Muscle layer of duodenum (tissue), 2 donors: ENCODE results near the gene MGST2.

Experiments used
- H3K27ac ChIP-seq: one replicate; pipeline ENCODE4 v1.7.0; 2013; ENCODE audit warnings: mild to moderate bottlenecking, low read length
- H3K27me3 ChIP-seq: one replicate; pipeline ENCODE4 v1.7.0; 2013; ENCODE audit warnings: low read depth, mild to moderate bottlenecking, control low read depth, low read length
- H3K36me3 ChIP-seq, 2 donors: one replicate each; pipeline ENCODE4 v1.7.0; 2013; ENCODE audit warnings: low read length in 2 of 2, control low read depth in 1 of 2, mild to moderate bottlenecking in 1 of 2; ENCODE audit not compliant: insufficient read depth in 2 of 2, control insufficient read depth in 1 of 2
- H3K4me1 ChIP-seq, 2 donors: one replicate each; pipeline ENCODE4 v1.7.0; 2013; ENCODE audit warnings: low read length in 2 of 2, mild to moderate bottlenecking in 2 of 2, control low read depth in 1 of 2, moderate library complexity in 1 of 2; ENCODE audit not compliant: insufficient read depth in 2 of 2, control insufficient read depth in 1 of 2
- H3K4me3 ChIP-seq, 2 donors: one replicate each; pipeline ENCODE4 v1.7.0; 2013; ENCODE audit warnings: low read length in 2 of 2, low read depth in 1 of 2, mild to moderate bottlenecking in 1 of 2
- H3K9me3 ChIP-seq, 2 donors: one replicate each; pipeline ENCODE4 v1.7.0; 2013; ENCODE audit warnings: low read length in 2 of 2, control low read depth in 1 of 2, mild to moderate bottlenecking in 1 of 2; ENCODE audit not compliant: control insufficient read depth in 1 of 2
- donor health status: healthy.

The MGST2 gene

GRCh38 chr4:139734201-139734874 is 68.7 kb downstream of the MGST2 start:
- peak overlapping the region; percentile 54 to 64 for H3K4me3 ChIP-seq
- peaks cover 0 to 6% of the 10 kb centered on the region in 2 donors for H3K36me3 ChIP-seq
- no peaks in the 10 kb centered on the region for H3K27me3 ChIP-seq
- H3K4me1 ChIP-seq, result peaks cover 3 to 5% of the 10 kb centered on the region in 2 donors
- H3K9me3 ChIP-seq, result no peaks in the 10 kb centered on the region
- H3K27ac ChIP-seq, result peak overlapping the region; percentile 80

DNA sequence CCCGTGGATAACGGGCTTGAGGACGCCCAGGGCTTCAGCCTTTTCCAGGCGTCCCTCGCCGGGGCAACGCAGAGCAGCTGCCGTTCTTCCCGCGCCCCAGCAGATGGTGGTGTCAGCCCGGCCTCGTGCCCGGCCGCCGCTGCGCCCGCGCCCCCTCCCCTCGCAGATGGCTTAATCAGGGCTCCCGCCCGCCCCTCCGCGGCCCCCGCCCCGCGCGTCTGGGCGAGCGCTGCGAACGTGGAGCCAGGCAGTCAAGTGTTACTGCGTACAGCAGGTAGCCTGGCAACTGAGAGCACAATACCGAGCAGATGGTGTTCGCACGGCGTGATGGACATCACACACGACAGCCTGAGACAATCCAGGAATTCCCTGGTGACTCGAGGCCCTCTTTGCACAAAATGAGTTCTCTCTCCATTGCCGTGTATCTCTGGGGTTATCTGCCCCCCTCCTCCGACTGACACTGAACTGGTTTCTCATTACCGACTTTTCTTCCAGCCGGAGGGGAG is 69.3 kb downstream of the MGST2 start:
- Histone ChIP-seq H3K9me3 (no peaks in the 10 kb centered on the region), H3K36me3 (peaks cover 0 to 2% of the 10 kb centered on the region in 2 donors), H3K4me1 (peaks cover 5% of the 10 kb centered on the region in 2 donors), H3K27ac (peak overlapping the region; percentile 80), H3K4me3 (peak overlapping the region; percentile 54 to 64), H3K27me3 (no peaks in the 10 kb centered on the region)

DNA sequence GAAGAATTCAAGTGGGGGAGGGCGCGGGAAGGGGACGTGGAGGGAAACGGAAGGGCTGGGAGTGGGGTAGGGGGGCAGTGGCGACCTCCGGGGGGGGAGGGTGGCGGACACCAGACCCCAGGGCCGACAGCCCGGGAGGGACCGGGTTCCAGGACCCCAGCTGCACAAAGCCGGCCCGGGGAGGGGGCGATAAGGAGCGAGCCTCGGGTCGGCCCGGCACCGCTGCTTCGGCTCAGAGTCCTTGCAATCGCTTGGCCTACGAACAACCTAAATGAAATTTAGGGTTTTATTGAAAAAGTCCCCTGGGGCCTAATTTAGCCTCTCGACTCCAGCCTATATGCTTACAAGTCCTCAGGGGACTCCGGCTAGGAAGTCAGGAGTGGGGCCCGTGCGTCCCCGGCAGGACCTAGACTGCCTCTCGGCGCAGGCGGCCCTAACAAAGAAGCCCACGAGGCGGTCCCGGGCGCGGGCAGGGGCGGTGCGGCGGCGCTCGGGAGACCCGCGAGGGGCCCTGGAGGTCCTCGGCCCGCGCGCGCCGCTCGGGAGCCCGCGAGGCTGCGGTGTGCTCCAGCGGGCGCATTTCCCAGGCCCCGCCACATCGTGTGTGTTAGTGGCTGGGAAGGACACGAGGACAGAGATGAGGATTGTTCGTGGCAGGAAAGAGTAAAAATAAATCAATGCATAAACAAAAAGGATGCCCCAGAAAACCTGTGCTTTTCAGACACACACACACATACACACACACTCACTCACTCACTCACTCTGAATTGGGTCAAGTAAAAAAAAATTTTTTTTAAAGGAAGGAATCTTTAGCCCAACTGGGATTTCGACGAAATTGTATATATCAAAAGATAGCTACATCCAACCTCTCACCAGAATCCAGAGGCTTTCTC is 70.0 kb downstream of the MGST2 start:
- H3K27me3 ChIP-seq, result no peaks in the 10 kb centered on the region
- H3K4me3 ChIP-seq, result peak overlapping the region; percentile 54 to 64
- H3K27ac ChIP-seq, result peak overlapping the region; percentile 64
- no peaks in the 10 kb centered on the region for H3K9me3 ChIP-seq
- no peaks in the 10 kb centered on the region for H3K36me3 ChIP-seq
- H3K4me1 ChIP-seq, result peaks cover 10 to 11% of the 10 kb centered on the region in 2 donors

DNA sequence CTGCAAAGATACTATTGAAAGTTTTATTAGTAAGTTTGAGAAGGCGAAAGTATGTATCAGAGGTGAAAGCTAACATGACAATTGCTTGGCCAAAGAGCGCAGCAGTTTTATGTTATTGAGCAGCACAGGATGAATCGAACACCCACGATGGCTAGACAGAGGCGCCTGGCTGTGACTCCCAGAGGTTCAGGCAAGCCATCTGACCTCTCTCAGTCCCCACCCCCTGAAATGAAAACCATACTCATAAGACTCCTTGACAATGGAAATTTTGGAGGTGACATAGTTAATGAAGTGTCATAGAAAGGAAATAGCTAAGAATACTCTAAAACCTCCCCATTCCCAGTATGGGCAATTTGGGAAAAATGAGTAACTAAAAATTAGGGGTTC is 70.6 kb downstream of the MGST2 start:
- Histone ChIP-seq H3K9me3 (no peaks in the 10 kb centered on the region), H3K4me1 (peaks cover 10 to 17% of the 10 kb centered on the region in 2 donors), H3K36me3 (no peaks in the 10 kb centered on the region), H3K27ac (no peak overlapping the region), H3K4me3 (no peak overlapping the region), H3K27me3 (no peaks in the 10 kb centered on the region)

DNA sequence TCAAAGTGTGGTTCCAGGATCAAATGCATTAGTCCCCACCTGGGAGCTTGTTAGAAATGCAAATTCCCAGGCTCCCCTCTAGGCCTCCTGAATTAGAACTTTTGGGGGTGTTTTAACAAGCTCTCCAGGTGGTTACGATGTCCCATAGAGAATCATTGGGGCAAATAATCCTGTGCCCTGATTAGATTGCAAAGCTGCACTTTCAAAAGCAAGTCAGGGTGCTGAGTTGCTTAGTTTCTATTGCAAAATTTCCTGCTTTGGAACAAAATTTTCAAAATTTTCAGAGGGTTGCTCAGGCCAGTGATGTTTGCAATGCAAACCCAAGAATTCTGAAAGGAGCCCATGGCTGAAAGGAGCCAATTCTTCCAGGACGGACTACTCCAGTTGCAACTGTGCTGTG is 71.0 kb downstream of the MGST2 start:
- no peaks in the 10 kb centered on the region for H3K9me3 ChIP-seq
- H3K36me3 ChIP-seq, result no peaks in the 10 kb centered on the region
- peaks cover 10 to 17% of the 10 kb centered on the region in 2 donors for H3K4me1 ChIP-seq
- no peak overlapping the region for H3K4me3 ChIP-seq
- no peaks in the 10 kb centered on the region for H3K27me3 ChIP-seq
- H3K27ac ChIP-seq, result no peak overlapping the region

DNA sequence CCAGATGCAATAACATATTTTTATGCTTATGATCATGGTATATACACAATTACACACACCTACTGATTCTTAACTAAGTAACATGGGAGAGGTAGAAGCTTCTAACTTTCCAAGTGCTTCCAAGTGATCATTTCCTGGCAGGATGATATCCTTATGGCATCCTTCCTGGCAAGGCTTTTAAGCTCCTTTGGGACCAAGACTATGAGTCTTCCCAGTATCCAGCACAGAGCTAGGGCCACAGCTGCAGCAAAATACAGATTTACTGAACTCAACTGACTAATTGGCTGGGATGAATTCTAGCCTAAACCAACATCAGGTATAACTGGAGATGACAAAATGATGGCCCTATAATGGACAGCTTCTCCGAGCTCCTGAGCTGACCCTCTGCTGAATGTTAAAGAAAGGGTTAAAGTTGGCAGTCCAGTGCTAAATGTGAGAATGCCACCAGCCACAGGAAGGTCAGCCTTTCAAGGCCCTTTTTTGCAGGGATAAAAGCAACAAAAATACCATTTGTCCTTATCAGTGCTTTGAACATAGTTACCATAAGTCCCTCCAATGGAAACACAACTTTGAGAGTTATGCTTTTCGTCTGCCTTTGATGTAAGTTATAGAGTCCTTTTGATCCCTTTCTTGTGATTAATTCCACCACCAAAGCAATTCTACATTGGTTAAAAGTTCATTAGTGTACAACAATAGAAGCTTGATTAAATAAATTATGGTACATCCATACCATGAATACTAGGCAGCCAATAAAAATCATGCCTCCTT is 73.4 kb downstream of the MGST2 start:
- Histone ChIP-seq H3K9me3 (no peaks in the 10 kb centered on the region), H3K4me1 (peaks cover 10 to 14% of the 10 kb centered on the region in 2 donors), H3K27ac (no peak overlapping the region), H3K4me3 (no peak overlapping the region), H3K27me3 (no peaks in the 10 kb centered on the region), H3K36me3 (no peaks in the 10 kb centered on the region)

DNA sequence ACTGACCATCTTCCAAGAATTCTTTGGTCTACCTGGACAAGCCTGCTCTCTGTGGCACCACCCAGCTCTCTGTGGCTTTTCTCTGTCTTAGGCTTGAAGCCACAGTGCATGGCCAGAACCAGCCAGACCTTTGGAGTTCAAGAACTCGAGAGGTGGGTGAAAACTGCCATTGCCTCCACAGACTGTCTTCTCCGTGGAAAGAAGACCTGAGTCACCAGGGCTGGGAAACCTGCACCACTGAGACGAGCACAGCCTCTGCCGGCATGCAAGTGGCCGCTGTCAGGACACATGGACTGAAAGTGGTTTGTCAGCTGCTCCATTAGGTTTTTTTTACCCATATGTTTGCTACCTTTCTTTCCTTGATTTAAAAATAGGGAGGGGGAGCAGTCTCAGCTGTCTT is 74.5 kb downstream of the MGST2 start:
- H3K27me3 ChIP-seq, result no peaks in the 10 kb centered on the region
- H3K27ac ChIP-seq, result peak overlapping the region; percentile 75
- H3K36me3 ChIP-seq, result no peaks in the 10 kb centered on the region
- H3K4me1 ChIP-seq, result peaks cover 10 to 14% of the 10 kb centered on the region in 2 donors
- H3K9me3 ChIP-seq, result no peaks in the 10 kb centered on the region
- no peak overlapping the region for H3K4me3 ChIP-seq

- peaks cover 10 to 14% of the 10 kb centered on the region in 2 donors for H3K4me1 ChIP-seq
- H3K9me3 ChIP-seq, result no peaks in the 10 kb centered on the region
- no peaks in the 10 kb centered on the region for H3K36me3 ChIP-seq
- no peak overlapping the region for H3K4me3 ChIP-seq
- H3K27me3 ChIP-seq, result no peaks in the 10 kb centered on the region
- peak overlapping the region; percentile 75 for H3K27ac ChIP-seq
Measured at GRCh38 chr4:139740531-139741041, 75.0 kb downstream of the MGST2 start.

GRCh38 chr4:139743027-139743426 is 77.4 kb downstream of the MGST2 start:
- Histone ChIP-seq H3K36me3 (no peaks in the 10 kb centered on the region), H3K27me3 (no peaks in the 10 kb centered on the region), H3K27ac (no peak overlapping the region), H3K9me3 (no peaks in the 10 kb centered on the region), H3K4me3 (no peak overlapping the region), H3K4me1 (peaks cover 6 to 14% of the 10 kb centered on the region in 2 donors)

DNA sequence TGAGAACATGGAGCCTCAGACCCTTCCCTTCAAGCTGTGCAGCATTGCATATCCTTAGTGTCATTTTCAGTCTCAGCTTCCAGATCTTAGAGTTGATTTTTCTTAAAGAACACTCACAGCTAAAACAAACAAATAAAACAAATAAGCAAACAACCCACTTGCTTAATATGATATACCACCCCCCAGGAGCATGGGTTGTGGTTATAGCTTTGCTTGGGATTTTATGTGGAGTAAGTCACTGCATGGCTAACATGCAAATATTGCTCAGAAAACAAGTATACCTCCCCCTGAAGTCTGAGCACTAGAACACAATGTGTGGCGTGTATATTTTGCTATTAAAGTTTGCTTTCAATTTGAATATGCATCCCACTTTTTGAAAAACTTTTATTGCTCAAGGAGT is 78.6 kb downstream of the MGST2 start:
- Histone ChIP-seq H3K27ac (no peak overlapping the region), H3K4me3 (no peak overlapping the region), H3K27me3 (no peaks in the 10 kb centered on the region), H3K4me1 (peaks cover 6 to 14% of the 10 kb centered on the region in 2 donors), H3K36me3 (no peaks in the 10 kb centered on the region), H3K9me3 (no peaks in the 10 kb centered on the region)
